ENCODE data around the gene GRIN1. TPM values are rescaled to one million over a fixed set of nuclear protein-coding genes. Genes with fewer than 3 reads are reported as not detected.

The GRIN1 gene
- total RNA-seq, 1 experiment from 2014 or later = not detected

GRCh38 chr9:137199411-137200121 is 60.6 kb downstream of the GRIN1 start:
- ChIA-PET CTCF (no interaction called here), POLR2A (ENCODE audit: unreplicated experiment) (interaction anchor here (0.6 kb wide), 1 partner anchor 69 kb away, joined by 6 read pairs; no protein-coding TSS in a partner anchor)
- H3K9me3 ChIP-seq (ENCODE audit: insufficient read depth, low read depth) = no peaks in the 10 kb centered on the region
- H2AFZ ChIP-seq = no peak overlapping the region
- H3K36me3 ChIP-seq (ENCODE audit: low read depth) = no peaks in the 10 kb centered on the region
- DNase-seq = no peak
- peaks cover 78% of the 10 kb centered on the region for H3K79me2 ChIP-seq (ENCODE audit: low read depth)
- peaks cover 43% of the 10 kb centered on the region for H4K20me1 ChIP-seq (ENCODE audit: insufficient read depth)
- no peaks in the 10 kb centered on the region for H3K27me3 ChIP-seq (ENCODE audit: insufficient read depth, low read depth)
- TSS peak; percentile 10 for BruUV-seq (replicated peaks)
- peaks cover 70% of the 10 kb centered on the region for H3K4me1 ChIP-seq (replicated peaks; ENCODE audit: insufficient read depth)
- no peak overlapping the region for H3K27ac ChIP-seq
- H3K4me3 ChIP-seq = peak overlapping the region; percentile 64
- TF ChIP-seq CTCF (conservative IDR thresholded peaks at IDR 0.05) = no peak
- no peak for TF ChIP-seq EZH2 (IDR thresholded peaks at IDR 0.05; ENCODE audit: low read depth)
- H3K9me2 ChIP-seq (ENCODE audit: insufficient read depth) = no peaks in the 10 kb centered on the region
- H3K4me2 ChIP-seq = peak overlapping the region; percentile 82
- peaks cover 45% of the 10 kb centered on the region; the same call in 1 of the 2 replicates for H3F3A ChIP-seq (ENCODE audit: insufficient read depth, low read depth)
- intact Hi-C loops (cut with micrococcal nuclease; ENCODE audit: unreplicated experiment) = loop anchor here (1.0 to 2.0 kb wide), 3 partner anchors 10 to 71 kb away; a partner anchor contains a TSS

- TF ChIP-seq CTCF (conservative IDR thresholded peaks at IDR 0.05) (no peak), EZH2 (IDR thresholded peaks at IDR 0.05; ENCODE audit: low read depth) (no peak)
- Histone ChIP-seq H3K4me1 (replicated peaks; ENCODE audit: insufficient read depth) (peaks cover 61% of the 10 kb centered on the region), H3K4me3 (peak within 1 kb of the TSS; percentile 81), H2AFZ (no peak within 1 kb of the TSS), H3K79me2 (ENCODE audit: low read depth) (peaks cover 78% of the 10 kb centered on the region), H3K27me3 (ENCODE audit: insufficient read depth, low read depth) (no peaks in the 10 kb centered on the region), H3K9me3 (ENCODE audit: insufficient read depth, low read depth) (no peaks in the 10 kb centered on the region), H3F3A (ENCODE audit: insufficient read depth, low read depth) (peaks cover 42% of the 10 kb centered on the region; the same call in 1 of the 2 replicates), H3K4me2 (peak within 1 kb of the TSS; percentile 98), H3K27ac (no peak within 1 kb of the TSS), H3K9me2 (ENCODE audit: insufficient read depth) (no peaks in the 10 kb centered on the region), H3K36me3 (ENCODE audit: low read depth) (no peaks in the 10 kb centered on the region), H4K20me1 (ENCODE audit: insufficient read depth) (peaks cover 35% of the 10 kb centered on the region)
- CTCF ChIA-PET = interaction anchor here (0.6 to 0.9 kb wide), 5 partner anchors 12 to 81 kb away, joined by 3 to 9 read pairs (median 5); partner anchors contain the start of genes ANAPC2, RNF224 and SSNA1
- POLR2A ChIA-PET (ENCODE audit: unreplicated experiment) = interaction anchor here (0.6 to 1.0 kb wide), 10 partner anchors 12 to 470 kb away, joined by 3 to 20 read pairs (median 5); partner anchors contain the start of genes ANAPC2, CYSRT1, RNF224 and SSNA1
- intact Hi-C loops (cut with micrococcal nuclease; ENCODE audit: unreplicated experiment) = loop anchor here (1.0 to 2.0 kb wide), 2 partner anchors 11 to 16 kb away; a partner anchor contains a TSS
- BruUV-seq (replicated peaks) = no TSS peak
- DNase-seq = peak; percentile 97 to 100
Measured at GRCh38 chr9:137200311-137201204, 61.6 kb downstream of the GRIN1 start, which contains the start of gene TPRN. TSS of gene TPRN (minus strand) at chr9:137200741. CDS start at chr9:137200711, 30 bp downstream.
